ENCODE results near the gene TACC3. TPM values are rescaled to one million over a fixed set of nuclear protein-coding genes. Genes with fewer than 3 reads are reported as not detected.

TACC3 gene
- total RNA-seq = 4.9 and 7.0 TPM in 2 replicates

GRCh38 chr4:1721003-1721665 lies at the start of gene TACC3, which contains the start of gene TMEM129:
Gene TACC3, plus strand, starts transcription at chr4:1721521. Its CDS starts 1,901 bp downstream, at chr4:1723422.
Gene TMEM129, minus strand, starts transcription at chr4:1721323. Its CDS starts 486 bp downstream, at chr4:1720837.

GRCh38 chr4:1683736-1684505 lies 37.4 kb upstream of the TACC3 start, which contains the start of gene FAM53A:
Gene FAM53A, minus strand, starts transcription at chr4:1684313. Its CDS starts 15,572 bp downstream, at chr4:1668741.

GRCh38 chr4:1712216-1713002 lies 8.9 kb upstream of the TACC3 start, which contains the start of gene SLBP:
Gene SLBP, minus strand, starts transcription at chr4:1712319. Its CDS starts 131 bp downstream, at chr4:1712188.

GRCh38 chr4:1792832-1793495 lies 71.6 kb downstream of the TACC3 start, which contains the start of gene FGFR3:
Gene FGFR3, plus strand, starts transcription at chr4:1793293. Its CDS starts 642 bp downstream, at chr4:1793935.

Other genes with a start within 250 kb of the TACC3 start
- 0.72 and 1.6 TPM in 2 replicates for gene FAM53A, start 37.2 kb upstream of the TACC3 start, total RNA-seq
- 43.1 and 48.8 TPM in 2 replicates for gene SLBP, start 9.2 kb upstream of the TACC3 start, total RNA-seq
- 56.2 and 58.2 TPM in 2 replicates for gene TMEM129, start 198 bp upstream of the TACC3 start, total RNA-seq
- gene FGFR3, start 71.8 kb downstream of the TACC3 start, total RNA-seq = 0.20 and 0.59 TPM in 2 replicates
- gene LETM1, start 134.6 kb downstream of the TACC3 start, total RNA-seq = 64.5 and 95.2 TPM in 2 replicates
- 53.1 and 55.7 TPM in 2 replicates for gene NSD2, start 149.9 kb downstream of the TACC3 start, total RNA-seq

All from smooth muscle cell of the pulmonary artery (primary cell).